ENCODE results near the gene DLGAP1.

DNA sequence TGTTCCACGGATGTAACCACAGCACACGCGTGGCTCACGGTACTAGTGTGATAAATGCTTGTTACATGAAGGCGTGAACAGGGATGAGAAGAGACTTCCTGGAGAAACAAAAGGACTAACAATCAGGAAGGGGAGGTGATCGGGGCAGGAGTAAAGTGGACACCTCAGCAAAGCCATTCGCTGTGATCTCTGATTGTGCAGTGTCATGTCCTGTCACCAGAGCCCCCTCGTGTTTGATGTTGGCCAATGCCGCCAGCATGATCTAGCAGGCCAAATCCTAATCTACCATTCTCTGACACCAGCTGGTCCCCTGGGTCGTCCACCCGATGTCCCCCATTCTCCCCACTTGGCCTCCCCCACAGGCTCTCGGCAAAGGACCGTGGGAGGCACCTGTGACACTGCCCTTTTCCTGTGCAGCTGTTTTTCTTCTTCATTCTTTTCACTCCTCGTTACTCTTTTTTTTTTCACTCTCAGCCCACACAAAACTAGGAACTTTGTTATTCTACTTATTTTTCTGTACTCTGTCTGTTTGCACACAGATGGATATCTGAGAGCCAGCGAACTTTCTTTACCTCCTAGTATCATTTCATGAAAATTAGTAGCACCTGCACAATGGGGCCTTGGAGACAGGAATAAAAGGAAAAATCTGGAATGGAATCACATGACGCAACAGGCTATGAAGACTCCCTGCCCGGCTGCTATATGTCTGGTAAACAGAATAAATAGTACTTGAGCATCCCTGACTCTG, 858.3 kb downstream of the DLGAP1 start:
- TF ChIP-seq, protein P1, sequence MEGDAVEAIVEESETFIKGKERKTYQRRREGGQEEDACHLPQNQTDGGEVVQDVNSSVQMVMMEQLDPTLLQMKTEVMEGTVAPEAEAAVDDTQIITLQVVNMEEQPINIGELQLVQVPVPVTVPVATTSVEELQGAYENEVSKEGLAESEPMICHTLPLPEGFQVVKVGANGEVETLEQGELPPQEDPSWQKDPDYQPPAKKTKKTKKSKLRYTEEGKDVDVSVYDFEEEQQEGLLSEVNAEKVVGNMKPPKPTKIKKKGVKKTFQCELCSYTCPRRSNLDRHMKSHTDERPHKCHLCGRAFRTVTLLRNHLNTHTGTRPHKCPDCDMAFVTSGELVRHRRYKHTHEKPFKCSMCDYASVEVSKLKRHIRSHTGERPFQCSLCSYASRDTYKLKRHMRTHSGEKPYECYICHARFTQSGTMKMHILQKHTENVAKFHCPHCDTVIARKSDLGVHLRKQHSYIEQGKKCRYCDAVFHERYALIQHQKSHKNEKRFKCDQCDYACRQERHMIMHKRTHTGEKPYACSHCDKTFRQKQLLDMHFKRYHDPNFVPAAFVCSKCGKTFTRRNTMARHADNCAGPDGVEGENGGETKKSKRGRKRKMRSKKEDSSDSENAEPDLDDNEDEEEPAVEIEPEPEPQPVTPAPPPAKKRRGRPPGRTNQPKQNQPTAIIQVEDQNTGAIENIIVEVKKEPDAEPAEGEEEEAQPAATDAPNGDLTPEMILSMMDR (IDR thresholded peaks at IDR 0.05; ENCODE audit: control extremely low read depth in 1 of 3, insufficient read depth in 1 of 3, low read depth in 1 of 3, low read length in 3 of 3): peak in 1 of 3 experiments; percentile 28; a peak in 1 of 4 replicates
- no peak for TF ChIP-seq SP1 (IDR thresholded peaks at IDR 0.05; ENCODE audit: low read depth, low read length)
- no peak for TF ChIP-seq JUN (IDR thresholded peaks at IDR 0.05; ENCODE audit: low read depth, low read length)
- no peak for TF ChIP-seq RBBP5 (IDR thresholded peaks at IDR 0.05; ENCODE audit: borderline replicate concordance, low read depth, low read length)
- TF ChIP-seq ZNF274 (IDR thresholded peaks at IDR 0.05; ENCODE audit: borderline replicate concordance, extremely low read depth, low read length): no peak
- TF ChIP-seq POLR2A (IDR thresholded peaks at IDR 0.05; ENCODE audit: control extremely low read depth in 1 of 2, low read depth in 2 of 2, low read length in 2 of 2): no peak
- no peak for TF ChIP-seq NRF1 (IDR thresholded peaks at IDR 0.05; ENCODE audit: low read depth, low read length)
